Activated T-cell treated with anti-CD3 and anti-CD28 coated beads, Interleukin-2, amount 50 U/mL, for 72 hours (primary cell): ENCODE measurements around the gene KRABD2.
"Not testable (repeated sequence)": the region's sequence is repeated elsewhere in the genome, so short reads cannot be mapped to it uniquely, and the experiment has no call there.

ENCODE experiments used
- ATAC-seq, 2 donors: fragments of 150-1000 bp; cut with Tn5 transposase; replicated peaks in 1 of 2; 2 replicates each; pipeline ENCODE4 v1.10.0; 2021; ENCODE audit warnings: moderate library complexity in 2 of 2, mild to moderate bottlenecking in 1 of 2
- DNase-seq, 2 donors: peaks; one replicate each; pipeline ENCODE4 v3.0.0; 2021 to 2022; ENCODE audit warnings: mixed read lengths in 1 of 2
- H3K27ac Mint-ChIP-seq: one replicate; pipeline ENCODE4 v1.8.0; 2022; ENCODE audit warnings: mild to moderate bottlenecking, moderate library complexity, mixed read lengths
- H3K27me3 Mint-ChIP-seq: one replicate; pipeline ENCODE4 v1.8.0; 2022; ENCODE audit warnings: low read depth, mixed read lengths
- H3K36me3 Mint-ChIP-seq, 2 donors: one replicate each; pipeline ENCODE4 v1.8.0; 2022; ENCODE audit warnings: mixed read lengths in 2 of 2, mild to moderate bottlenecking in 1 of 2; ENCODE audit not compliant: insufficient read depth in 2 of 2
- H3K4me1 Mint-ChIP-seq: one replicate; pipeline ENCODE4 v1.8.0; 2022; ENCODE audit warnings: low read depth, mixed read lengths
- H3K4me3 Mint-ChIP-seq, 2 donors: one replicate each; pipeline ENCODE4 v1.8.0; 2022; ENCODE audit warnings: mild to moderate bottlenecking in 2 of 2, mixed read lengths in 2 of 2, moderate library complexity in 2 of 2
- H3K9me3 Mint-ChIP-seq, 2 donors: one replicate each; pipeline ENCODE4 v1.8.0; 2022; ENCODE audit warnings: mixed read lengths in 2 of 2

KRABD2 gene

DNA sequence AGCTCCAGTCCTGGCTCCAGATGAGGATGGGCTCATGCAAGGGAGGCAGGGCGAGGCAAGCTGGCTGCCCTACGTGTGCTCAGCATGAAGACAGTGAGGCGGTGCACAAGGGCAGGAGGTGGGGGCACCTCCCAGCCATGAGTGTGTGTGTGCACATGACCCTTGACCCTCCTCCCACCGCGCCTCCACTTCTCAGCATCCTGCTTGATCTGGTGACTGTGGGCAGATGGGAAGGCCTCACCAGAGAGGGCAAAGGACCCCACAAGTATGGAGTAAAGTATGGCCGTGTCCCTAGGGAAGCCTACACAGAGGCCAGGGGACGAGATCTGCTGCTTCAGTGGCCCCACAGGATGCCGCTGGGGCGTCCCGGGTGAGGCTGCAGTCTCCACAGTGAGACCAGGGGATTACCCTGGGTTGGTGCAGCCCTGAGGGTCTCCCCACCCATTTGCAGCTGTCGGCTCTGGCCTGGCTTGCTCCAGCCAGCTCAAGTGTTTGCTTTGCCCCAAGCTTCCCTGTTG, 29.1 kb upstream of the KRABD2 start:
- no peak overlapping the region for H3K27ac Mint-ChIP-seq
- no peaks in the 10 kb centered on the region for H3K9me3 Mint-ChIP-seq
- DNase-seq (no peak), ATAC-seq (no peak)
- peaks cover 7% of the 10 kb centered on the region for H3K4me1 Mint-ChIP-seq
- H3K27me3 Mint-ChIP-seq, result peaks cover 13% of the 10 kb centered on the region
- H3K36me3 Mint-ChIP-seq, result no peaks in the 10 kb centered on the region
- no peak overlapping the region for H3K4me3 Mint-ChIP-seq

DNA sequence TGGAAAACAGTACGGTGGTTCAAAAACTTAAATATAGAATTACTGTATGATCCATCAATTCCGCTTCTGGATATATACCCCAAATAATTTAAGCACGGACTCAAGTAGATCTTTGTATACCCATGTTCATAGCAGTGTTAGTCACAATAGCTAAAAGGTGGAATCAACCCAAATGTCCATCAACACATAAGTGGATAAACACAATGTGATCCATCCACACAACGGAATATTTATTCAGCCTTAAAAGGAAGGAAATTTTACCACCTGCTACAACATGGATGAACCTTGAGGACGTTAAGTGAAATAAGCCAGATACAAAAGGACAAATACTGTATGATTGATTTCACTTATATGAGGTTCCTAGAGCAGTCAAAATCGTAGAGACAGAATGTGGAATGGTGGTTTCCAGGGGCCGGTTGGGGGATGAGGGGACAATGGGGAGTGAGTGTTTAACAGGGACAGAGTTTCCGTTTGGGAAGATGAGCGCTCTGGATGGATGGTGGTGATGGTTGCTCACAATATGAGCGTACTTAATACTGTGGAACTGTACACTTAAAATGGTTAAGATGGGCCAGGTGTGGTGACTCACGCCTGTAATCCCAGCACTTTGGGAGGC, 26.5 kb upstream of the KRABD2 start:
- Mint-ChIP-seq H3K9me3 (no peaks in the 10 kb centered on the region), H3K4me1 (no peaks in the 10 kb centered on the region), H3K27ac (no peak overlapping the region), H3K36me3 (no peaks in the 10 kb centered on the region), H3K27me3 (peaks cover 8% of the 10 kb centered on the region), H3K4me3 (no peak overlapping the region)
- no peak for DNase-seq
- ATAC-seq, result no peak

DNA sequence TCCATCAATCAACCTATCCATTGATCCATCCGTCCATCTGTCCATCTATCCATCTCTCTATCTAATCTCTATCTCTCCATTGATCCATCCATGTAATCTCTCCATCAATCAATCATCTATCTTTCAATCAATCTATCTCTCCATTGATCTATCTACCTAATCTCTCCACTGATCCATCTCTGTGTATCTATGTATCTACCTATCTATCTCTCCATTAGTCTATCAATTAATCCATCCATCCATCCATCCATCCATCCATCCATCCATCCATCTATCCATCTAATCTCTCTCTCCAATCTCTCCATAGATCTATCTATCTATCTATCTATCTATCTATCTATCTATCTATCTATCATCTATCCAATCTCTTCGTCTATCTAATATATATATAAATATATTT, 24.6 kb upstream of the KRABD2 start:
- no peak overlapping the region for H3K4me3 Mint-ChIP-seq
- peaks cover 7% of the 10 kb centered on the region for H3K27me3 Mint-ChIP-seq
- H3K36me3 Mint-ChIP-seq, result no peaks in the 10 kb centered on the region
- ATAC-seq, result no peak
- no peaks in the 10 kb centered on the region for H3K9me3 Mint-ChIP-seq
- H3K4me1 Mint-ChIP-seq, result no peaks in the 10 kb centered on the region
- H3K27ac Mint-ChIP-seq, result no peak overlapping the region
- no peak for DNase-seq

DNA sequence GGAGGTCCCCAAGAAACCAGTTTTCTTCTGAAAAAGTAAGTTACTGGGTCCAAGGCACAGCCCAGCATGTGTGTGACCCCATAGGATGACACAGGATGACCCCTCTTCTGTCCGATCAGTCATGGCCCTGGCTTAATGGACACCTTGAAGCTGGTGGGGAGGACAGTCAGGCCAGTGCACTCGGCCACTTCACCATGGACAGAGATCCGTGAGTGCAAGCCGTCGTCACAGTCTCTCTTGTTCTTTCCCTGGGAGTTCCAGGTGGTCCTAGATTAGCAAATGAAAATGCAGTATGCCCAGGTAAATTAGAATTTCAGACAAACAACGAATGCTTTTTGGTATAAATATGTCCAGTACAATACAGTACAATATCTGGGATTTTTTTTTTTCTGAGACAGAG, 22.5 kb upstream of the KRABD2 start:
- peaks cover 7% of the 10 kb centered on the region for H3K27me3 Mint-ChIP-seq
- no peaks in the 10 kb centered on the region for H3K36me3 Mint-ChIP-seq

DNA sequence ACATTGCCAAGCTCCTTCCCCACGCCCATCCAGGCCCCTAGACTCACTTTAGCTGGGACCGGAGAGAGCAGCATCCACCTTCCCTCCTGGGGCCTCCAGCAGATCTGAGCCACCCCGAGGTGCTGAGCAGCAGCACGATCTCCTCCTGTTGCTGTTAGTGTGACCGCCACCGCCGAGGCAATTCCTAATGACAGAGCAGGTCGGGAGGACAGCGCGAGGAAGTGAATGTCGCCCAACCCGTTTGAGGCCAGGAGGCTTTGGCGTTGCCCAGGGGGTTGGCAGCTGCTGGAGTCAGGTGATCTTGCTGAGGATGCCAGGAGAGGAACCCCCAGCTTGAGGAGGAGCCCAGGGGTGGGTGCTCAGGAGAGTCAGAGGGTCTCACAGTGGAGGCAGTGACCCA, 21.1 kb upstream of the KRABD2 start, which contains the start of gene RNF222:
RNF222 (minus strand) TSS at position 192 of the 400 bp plus-strand sequence. CDS start 4,366 bp downstream, outside the sequence.
- DNase-seq, result no peak
- Mint-ChIP-seq H3K27ac (no peak within 1 kb of the TSS), H3K9me3 (no peaks in the 10 kb centered on the region), H3K4me3 (no peak within 1 kb of the TSS), H3K36me3 (no peaks in the 10 kb centered on the region), H3K4me1 (peaks cover 10% of the 10 kb centered on the region), H3K27me3 (peaks cover 7% of the 10 kb centered on the region)
- no peak for ATAC-seq

More for the DNA sequence above, 22.5 kb upstream of the KRABD2 start:
- no peak for DNase-seq
- H3K9me3 Mint-ChIP-seq, result no peaks in the 10 kb centered on the region
- no peak for ATAC-seq
- peaks cover 1% of the 10 kb centered on the region for H3K4me1 Mint-ChIP-seq
- H3K4me3 Mint-ChIP-seq, result no peak overlapping the region
- no peak overlapping the region for H3K27ac Mint-ChIP-seq

DNA sequence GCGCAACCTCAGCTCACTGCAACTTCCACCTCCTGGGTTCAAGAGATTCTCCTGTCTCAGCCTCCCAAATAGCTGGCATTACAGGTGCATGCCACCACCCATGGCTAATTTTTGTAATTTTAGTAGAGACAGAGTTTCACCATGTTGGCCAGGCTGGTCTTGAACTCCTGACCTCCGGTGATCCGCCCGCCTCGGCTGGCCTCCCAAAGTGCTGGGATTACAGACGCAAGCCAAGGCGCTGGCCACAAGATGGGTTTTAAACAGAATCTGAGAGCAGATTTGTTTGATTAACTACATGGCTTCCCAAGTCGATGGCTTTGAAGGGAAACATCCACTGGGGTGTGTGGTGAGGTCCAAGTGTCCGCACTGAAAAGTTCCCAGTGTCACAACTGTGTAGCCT, 18.0 kb upstream of the KRABD2 start:
- H3K36me3 Mint-ChIP-seq, result not testable (repeated sequence)

DNA sequence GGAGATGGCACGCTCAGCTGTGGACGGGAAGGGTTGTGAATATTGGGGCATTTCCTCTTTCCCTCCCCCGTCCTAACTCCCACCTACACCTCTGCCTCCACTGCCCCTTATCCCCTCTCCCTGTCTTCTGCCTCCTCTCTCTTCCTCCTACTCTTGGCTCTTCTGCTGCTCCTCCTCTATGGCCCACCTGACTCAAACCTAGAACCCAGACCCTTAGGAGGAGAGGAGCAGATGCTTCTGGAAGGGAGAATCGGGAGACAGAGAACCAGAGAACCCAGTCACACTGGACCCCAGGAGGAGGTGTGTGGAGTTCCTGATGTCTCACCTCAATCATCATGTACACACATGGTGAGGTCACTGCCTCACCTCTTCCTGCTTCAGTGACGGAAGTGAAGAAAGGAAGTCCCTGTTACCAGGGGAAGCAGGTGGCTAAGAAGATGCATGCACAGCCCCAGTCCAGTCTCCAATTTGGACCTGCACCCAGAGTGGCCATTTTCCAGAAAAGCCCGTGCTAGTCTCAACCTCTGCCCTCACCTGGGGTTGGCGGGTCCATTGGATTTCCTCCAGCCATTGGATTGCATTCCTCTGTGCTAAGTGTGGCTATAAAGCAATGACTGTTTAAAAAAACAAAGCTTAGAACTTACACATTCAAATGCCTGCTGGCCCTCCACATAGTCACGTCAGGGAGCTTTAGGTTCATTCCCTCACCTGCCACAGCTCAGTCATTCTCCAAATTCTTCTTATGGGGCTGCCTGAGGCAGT, 17.1 kb upstream of the KRABD2 start:
- Mint-ChIP-seq H3K9me3 (no peaks in the 10 kb centered on the region), H3K27ac (peak overlapping the region; percentile 67), H3K4me3 (peak overlapping the region; percentile 20 to 22), H3K4me1 (peaks cover 10% of the 10 kb centered on the region), H3K27me3 (no peaks in the 10 kb centered on the region), H3K36me3 (no peaks in the 10 kb centered on the region)
- DNase-seq (peak in 1 of 2 donors; percentile 35), ATAC-seq (peak; percentile 82 to 97)

More for the DNA sequence above, 18.0 kb upstream of the KRABD2 start:
- H3K4me1 Mint-ChIP-seq, result peaks cover 10% of the 10 kb centered on the region
- not testable (repeated sequence) for H3K27ac Mint-ChIP-seq, H3K9me3 Mint-ChIP-seq, H3K4me3 Mint-ChIP-seq, DNase-seq, H3K27me3 Mint-ChIP-seq, ATAC-seq

DNA sequence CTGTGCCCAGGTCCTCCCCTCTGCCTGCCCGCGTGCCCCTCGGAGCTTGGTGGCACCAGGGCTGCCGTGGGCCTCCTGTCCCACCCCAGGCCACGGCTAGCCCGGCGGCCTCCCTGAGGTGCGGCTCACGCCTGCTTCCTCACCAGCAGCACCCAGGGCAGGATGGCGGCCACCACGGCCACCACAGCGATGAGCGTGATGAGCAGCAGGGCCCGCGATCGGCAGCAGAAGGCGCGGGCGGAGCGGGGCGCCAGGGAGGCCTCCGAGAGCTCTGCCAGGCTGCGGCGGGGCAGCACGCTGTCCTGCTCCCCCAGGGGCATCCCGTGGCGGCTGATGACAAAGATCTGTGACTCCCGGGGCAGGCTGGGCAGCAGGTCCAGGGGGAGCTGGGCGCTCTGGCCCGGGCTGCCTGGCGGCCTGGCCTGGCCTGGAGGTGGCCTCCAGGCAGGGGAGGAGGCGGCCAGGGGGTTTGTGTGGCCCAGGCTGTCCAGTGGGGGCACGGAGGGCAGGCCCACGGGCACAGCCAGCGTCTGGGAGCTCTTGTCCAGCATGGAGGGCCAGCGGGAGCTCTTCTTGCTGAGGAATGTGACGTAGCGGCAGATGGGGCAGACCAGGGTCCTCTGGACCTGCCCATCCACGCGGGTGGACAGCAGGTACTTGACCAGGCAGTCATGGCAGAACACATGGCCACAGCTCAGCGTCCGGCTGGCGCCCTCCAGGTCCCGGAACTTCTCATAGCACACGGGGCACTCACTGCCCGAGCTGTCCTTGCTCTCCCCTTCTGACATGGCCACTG, 16.4 kb upstream of the KRABD2 start:
- Mint-ChIP-seq H3K27ac (no peak overlapping the region), H3K36me3 (no peaks in the 10 kb centered on the region), H3K27me3 (no peaks in the 10 kb centered on the region), H3K9me3 (no peaks in the 10 kb centered on the region), H3K4me1 (peaks cover 10% of the 10 kb centered on the region), H3K4me3 (no peak overlapping the region)
- ATAC-seq, result no peak
- DNase-seq, result no peak

DNA sequence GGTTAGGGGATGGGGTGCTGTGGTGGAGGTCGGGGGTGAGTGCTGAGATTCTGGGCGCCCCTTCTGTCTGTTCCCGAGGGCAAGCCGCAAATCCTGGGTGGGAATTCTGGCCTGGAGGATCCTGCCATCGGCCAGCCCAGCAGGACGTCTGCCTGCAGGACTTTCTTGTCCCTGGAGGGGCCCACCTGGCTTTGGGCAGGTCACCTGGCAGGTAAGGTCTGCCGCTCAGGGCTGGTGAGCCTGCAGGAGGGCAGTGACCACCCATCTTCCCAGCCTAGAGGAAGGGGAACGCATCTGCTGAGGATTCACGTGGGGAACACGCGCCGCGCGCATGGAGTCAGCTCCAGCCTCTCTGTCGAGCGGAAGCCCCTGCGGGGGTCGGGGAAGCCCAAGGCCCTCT, 15.8 kb upstream of the KRABD2 start:
- Mint-ChIP-seq H3K27ac (no peak overlapping the region), H3K36me3 (no peaks in the 10 kb centered on the region), H3K27me3 (no peaks in the 10 kb centered on the region), H3K9me3 (no peaks in the 10 kb centered on the region), H3K4me1 (peaks cover 10% of the 10 kb centered on the region), H3K4me3 (no peak overlapping the region)
- ATAC-seq, result no peak
- no peak for DNase-seq

DNA sequence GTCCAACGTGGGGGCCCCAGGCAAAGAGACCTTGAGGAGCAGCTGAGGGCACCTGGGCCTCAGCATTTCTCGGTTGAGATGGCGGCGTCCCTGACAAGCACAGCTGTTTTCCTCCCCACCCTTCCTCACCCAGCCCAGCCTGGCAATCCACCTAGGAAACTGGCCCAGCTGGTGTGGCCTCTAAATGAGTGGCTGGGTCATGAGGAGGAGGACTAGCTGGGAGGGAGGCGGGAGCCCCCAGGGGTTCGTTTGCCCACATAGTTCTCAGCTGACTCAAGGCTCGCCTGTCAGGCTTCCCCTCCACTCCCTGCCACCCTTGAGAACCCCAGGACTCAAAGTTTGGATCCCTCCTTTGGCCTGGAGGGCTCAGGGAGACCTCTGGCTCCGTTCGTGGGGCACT, 15.2 kb upstream of the KRABD2 start:
- H3K4me1 Mint-ChIP-seq, result peaks cover 10% of the 10 kb centered on the region
- no peaks in the 10 kb centered on the region for H3K9me3 Mint-ChIP-seq
- no peak for ATAC-seq
- no peak for DNase-seq
- H3K27me3 Mint-ChIP-seq, result no peaks in the 10 kb centered on the region
- no peaks in the 10 kb centered on the region for H3K36me3 Mint-ChIP-seq
- H3K27ac Mint-ChIP-seq, result no peak overlapping the region
- no peak overlapping the region for H3K4me3 Mint-ChIP-seq

DNA sequence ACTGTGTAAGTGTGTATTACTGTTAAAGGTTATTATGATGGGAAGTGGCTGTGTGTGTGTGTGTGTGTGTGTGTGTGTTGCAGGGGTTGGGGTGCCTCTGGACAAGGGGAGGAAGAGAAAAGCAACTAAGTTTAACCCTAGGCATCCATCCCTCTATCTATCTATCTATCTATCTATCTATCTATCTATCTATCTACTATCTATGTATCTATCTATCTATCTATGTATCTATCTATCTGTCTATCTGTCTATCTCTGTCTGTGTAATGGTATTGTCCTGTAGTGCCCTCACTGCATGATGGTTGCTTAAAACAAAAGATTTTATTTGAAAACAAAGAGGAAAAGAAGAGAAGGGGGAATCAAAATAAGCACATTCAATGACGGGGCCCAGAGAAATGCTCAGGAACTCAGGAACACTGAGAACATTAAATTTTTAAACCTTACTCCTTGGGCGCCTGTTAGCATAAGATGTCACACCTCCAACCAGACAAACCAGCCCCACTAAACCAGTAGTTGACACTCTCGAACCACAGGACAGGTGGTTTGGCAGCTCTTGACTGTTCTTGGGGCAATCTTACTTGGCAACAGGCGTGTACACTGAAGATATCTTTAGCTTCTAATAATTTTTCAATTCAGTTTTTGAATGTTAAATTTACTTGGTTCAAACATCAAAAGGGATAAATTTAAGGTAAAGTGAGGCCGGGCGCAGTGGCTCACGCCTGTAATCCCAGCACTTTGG, 11.6 kb upstream of the KRABD2 start:
- Mint-ChIP-seq H3K27ac (peak overlapping the region; percentile 64), H3K9me3 (no peaks in the 10 kb centered on the region), H3K36me3 (peaks cover under 1% of the 10 kb centered on the region in 2 donors), H3K27me3 (no peaks in the 10 kb centered on the region), H3K4me3 (no peak overlapping the region), H3K4me1 (peaks cover 17% of the 10 kb centered on the region)
- ATAC-seq (no peak), DNase-seq (no peak)

DNA sequence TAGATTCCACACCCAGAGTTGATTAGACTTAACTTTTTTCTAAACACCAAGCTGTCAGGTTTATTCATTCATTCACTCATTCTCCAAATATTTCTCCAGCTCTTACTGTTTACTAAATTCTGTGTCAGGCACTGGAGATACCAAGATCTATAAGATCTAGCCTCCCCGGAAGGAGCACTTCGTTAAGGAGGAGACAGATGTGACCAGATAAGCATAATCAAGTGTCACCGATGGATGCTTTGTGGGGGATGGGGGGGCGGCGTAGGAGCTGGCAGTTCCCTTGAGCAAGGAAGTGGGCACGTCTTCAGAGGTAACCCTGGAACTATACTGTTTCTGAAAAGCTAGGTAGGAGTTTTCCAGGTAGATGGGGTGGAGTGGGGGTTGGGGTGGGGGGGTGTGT, 10.3 kb upstream of the KRABD2 start:
- Mint-ChIP-seq H3K36me3 (peaks cover 8 to 12% of the 10 kb centered on the region in 2 donors), H3K4me3 (peak overlapping the region in 1 of 2 donors; percentile 38), H3K27ac (no peak overlapping the region), H3K4me1 (peaks cover 21% of the 10 kb centered on the region), H3K27me3 (no peaks in the 10 kb centered on the region), H3K9me3 (no peaks in the 10 kb centered on the region)
- ATAC-seq (no peak), DNase-seq (no peak)
